Measurements from ENCODE around the gene WDR7. TPM values are rescaled to one million over a fixed set of nuclear protein-coding genes. Genes with fewer than 3 reads are reported as not detected.

Gene WDR7
- total and polyA plus RNA-seq, 4 experiments from 2014 or later: 22.3 to 50.8 (median 36.2) TPM

DNA sequence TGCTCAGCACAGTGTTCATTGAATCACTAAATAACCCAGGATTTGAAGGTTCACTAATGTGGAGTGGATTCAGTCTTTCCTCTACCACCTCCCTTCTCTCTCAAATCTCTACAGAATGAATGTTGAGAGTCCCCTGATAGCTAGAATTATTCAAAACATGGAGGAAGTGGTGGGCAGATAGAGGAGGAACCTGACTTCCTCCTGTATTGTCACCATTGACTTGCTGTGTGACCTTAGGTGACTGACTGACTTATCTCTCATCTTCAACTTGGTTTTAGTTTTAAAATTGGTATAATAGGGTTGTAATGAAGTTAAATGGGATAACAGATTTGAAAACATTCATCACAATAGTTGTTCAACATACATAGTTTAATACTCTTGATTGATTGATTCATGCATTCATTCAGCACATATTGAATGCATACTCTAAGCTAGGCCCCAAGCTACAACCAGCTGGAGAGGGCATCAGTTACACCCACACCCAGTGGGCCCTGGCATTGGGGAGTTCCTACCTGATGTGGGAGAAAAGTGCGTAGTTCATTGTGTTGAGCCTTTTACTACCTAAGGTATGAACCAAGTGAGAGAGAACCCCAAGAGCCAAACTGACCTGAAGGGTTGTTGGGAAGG, 96.0 kb downstream of the WDR7 start:
- Mint-ChIP-seq H3K36me3 (no peaks in the 10 kb centered on the region), H3K4me1 (peaks cover 18 to 26% (median 18%) of the 10 kb centered on the region in 4 donors), H3K27me3 (no peaks in the 10 kb centered on the region), H3K9me3 (no peaks in the 10 kb centered on the region), H3K27ac (peak overlapping the region in 4 of 7 donors; percentile 31 to 58 (median 52)), H3K4me3 (no peak overlapping the region)
- intact Hi-C loops (cut with micrococcal nuclease): no loop called here
- no peak overlapping the region for H3K4me3 ChIP-seq (ENCODE audit: low read length in 2 of 2)
- POLR2A ChIA-PET (ENCODE audit: partially characterized antibody): interaction anchor here (0.5 to 1.0 kb wide), 3 partner anchors 12 to 96 kb away, joined by 3 to 4 read pairs (median 3); partner anchors contain the start of gene WDR7
- DNase-seq: no peak
- no peaks in the 10 kb centered on the region for H3K36me3 ChIP-seq (ENCODE audit: insufficient read depth, low read length)
- peaks cover 14% of the 10 kb centered on the region for H3K4me1 ChIP-seq (ENCODE audit: insufficient read depth, low read length)
- H3K27me3 ChIP-seq (ENCODE audit: insufficient read depth, low read length): no peaks in the 10 kb centered on the region
- H3K9me3 ChIP-seq (ENCODE audit: control insufficient read depth in 1 of 2, low read length in 2 of 2): no peaks in the 10 kb centered on the region
- H3K27ac ChIP-seq (ENCODE audit: low read depth, low read length): no peak overlapping the region
- CTCF ChIA-PET (ENCODE audit: partially characterized antibody): interaction anchor here (0.9 to 1.4 kb wide), 2 partner anchors 9 to 815 kb away, joined by 3 to 5 read pairs; no protein-coding TSS in a partner anchor

DNA sequence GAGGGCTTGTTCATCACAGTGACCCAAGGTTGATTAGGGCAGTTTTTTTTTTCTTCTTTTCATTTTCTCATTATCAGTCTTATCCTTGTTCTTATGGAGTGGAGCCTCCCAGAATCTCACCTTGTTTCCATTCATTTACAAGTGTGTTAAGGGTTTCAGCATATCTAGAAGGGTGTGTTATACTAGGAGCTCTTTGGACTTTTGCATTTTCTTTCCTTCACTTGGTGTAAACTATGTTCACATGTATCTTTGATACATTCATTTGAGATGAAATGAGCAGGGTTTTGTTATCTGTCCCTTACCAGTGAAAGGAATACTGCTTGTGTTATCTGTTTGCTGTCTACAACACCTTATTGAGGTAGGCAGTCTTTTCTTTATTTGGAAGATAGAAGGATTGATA, 96.7 kb downstream of the WDR7 start:
- Mint-ChIP-seq H3K36me3 (no peaks in the 10 kb centered on the region), H3K27me3 (no peaks in the 10 kb centered on the region), H3K9me3 (no peaks in the 10 kb centered on the region), H3K4me1 (peaks cover 18 to 26% (median 18%) of the 10 kb centered on the region in 4 donors), H3K27ac (peak overlapping the region in 2 of 7 donors; percentile 19 to 57), H3K4me3 (no peak overlapping the region)
- DNase-seq: no peak
- H3K27me3 ChIP-seq (ENCODE audit: insufficient read depth, low read length): no peaks in the 10 kb centered on the region
- ChIA-PET CTCF (ENCODE audit: partially characterized antibody) (interaction anchor here (0.5 to 0.9 kb wide), 2 partner anchors 8 to 33 kb away, joined by 3 read pairs; no protein-coding TSS in a partner anchor), POLR2A (ENCODE audit: partially characterized antibody) (interaction anchor here (1.0 kb wide), 1 partner anchor 97 kb away, joined by 3 read pairs; the partner anchor contains the start of gene WDR7)
- H3K4me3 ChIP-seq (ENCODE audit: low read length in 2 of 2): no peak overlapping the region
- peaks cover 14% of the 10 kb centered on the region for H3K4me1 ChIP-seq (ENCODE audit: insufficient read depth, low read length)
- no peaks in the 10 kb centered on the region for H3K9me3 ChIP-seq (ENCODE audit: control insufficient read depth in 1 of 2, low read length in 2 of 2)
- intact Hi-C loops (cut with micrococcal nuclease): loop anchor here (1.0 kb wide), 1 partner anchor 814 kb away; no protein-coding TSS in a partner anchor
- no peak overlapping the region for H3K27ac ChIP-seq (ENCODE audit: low read depth, low read length)
- H3K36me3 ChIP-seq (ENCODE audit: insufficient read depth, low read length): no peaks in the 10 kb centered on the region

DNA sequence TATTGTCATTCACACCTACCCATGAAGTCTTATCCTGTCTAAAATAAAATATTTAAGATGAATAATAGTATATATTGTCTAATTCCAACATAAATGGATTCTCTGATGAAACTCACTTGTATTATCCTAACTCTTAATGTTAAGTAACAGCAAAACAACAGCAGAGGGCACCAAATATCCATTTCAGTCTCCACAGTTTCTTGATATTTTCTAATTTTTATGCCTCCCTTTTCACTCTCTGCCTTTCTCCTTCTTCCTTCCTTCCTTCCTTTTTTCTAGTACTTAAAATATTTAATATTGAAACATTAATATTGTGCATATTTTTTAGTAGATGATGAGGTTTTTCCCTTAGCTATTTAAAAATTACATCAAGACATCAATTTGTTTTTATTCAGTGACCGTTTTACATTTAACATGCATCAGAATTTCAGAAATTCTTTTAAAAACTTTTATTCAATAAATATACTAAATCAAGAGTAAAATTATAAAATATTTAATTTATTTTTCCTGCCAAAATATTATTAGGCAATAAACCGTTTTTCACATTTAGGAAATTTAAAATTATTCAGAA, 97.6 kb downstream of the WDR7 start:
- Mint-ChIP-seq H3K27ac (no peak overlapping the region), H3K4me1 (peaks cover 18 to 26% (median 18%) of the 10 kb centered on the region in 4 donors), H3K36me3 (no peaks in the 10 kb centered on the region), H3K9me3 (no peaks in the 10 kb centered on the region), H3K4me3 (no peak overlapping the region), H3K27me3 (no peaks in the 10 kb centered on the region)
- intact Hi-C loops (cut with micrococcal nuclease): loop anchor here (1.0 kb wide), 1 partner anchor 814 kb away; no protein-coding TSS in a partner anchor
- DNase-seq: peak in 4 of 5 donors; percentile 7 to 21 (median 14)
- Histone ChIP-seq H3K4me3 (ENCODE audit: low read length in 2 of 2) (no peak overlapping the region), H3K27ac (ENCODE audit: low read depth, low read length) (no peak overlapping the region), H3K36me3 (ENCODE audit: insufficient read depth, low read length) (no peaks in the 10 kb centered on the region), H3K9me3 (ENCODE audit: control insufficient read depth in 1 of 2, low read length in 2 of 2) (no peaks in the 10 kb centered on the region), H3K27me3 (ENCODE audit: insufficient read depth, low read length) (no peaks in the 10 kb centered on the region), H3K4me1 (ENCODE audit: insufficient read depth, low read length) (peaks cover 14% of the 10 kb centered on the region)
- ChIA-PET POLR2A (ENCODE audit: partially characterized antibody) (no interaction called here), CTCF (ENCODE audit: partially characterized antibody) (interaction anchor here (0.5 kb wide), 1 partner anchor 34 kb away, joined by 3 read pairs; no protein-coding TSS in a partner anchor)

DNA sequence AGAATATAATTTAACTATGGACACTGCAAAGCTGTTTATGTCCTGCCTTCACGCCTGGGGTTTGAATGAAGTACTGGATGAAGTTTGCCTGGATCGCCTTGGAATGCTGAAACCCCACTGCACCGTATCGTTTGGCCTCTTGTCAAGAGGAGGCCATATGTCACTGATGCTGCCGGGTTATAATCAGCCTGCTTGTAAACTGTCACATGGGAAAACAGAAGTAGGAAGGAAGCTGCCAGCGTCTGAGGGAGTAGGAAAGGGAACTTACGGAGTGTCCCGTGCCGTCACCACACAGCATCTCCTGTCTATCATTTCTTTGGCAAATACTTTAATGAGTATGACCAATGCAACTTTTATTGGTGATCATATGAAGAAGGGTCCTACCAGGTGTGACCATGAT, 105.8 kb downstream of the WDR7 start:
- ChIA-PET POLR2A (ENCODE audit: partially characterized antibody) (no interaction called here), CTCF (ENCODE audit: partially characterized antibody) (interaction anchor here (1.0 kb wide), 1 partner anchor 9 kb away, joined by 3 read pairs; no protein-coding TSS in a partner anchor)
- Histone ChIP-seq H3K27me3 (ENCODE audit: insufficient read depth, low read length) (no peaks in the 10 kb centered on the region), H3K4me3 (ENCODE audit: low read length in 2 of 2) (no peak overlapping the region), H3K4me1 (ENCODE audit: insufficient read depth, low read length) (no peaks in the 10 kb centered on the region), H3K9me3 (ENCODE audit: control insufficient read depth in 1 of 2, low read length in 2 of 2) (no peaks in the 10 kb centered on the region), H3K36me3 (ENCODE audit: insufficient read depth, low read length) (no peaks in the 10 kb centered on the region), H3K27ac (ENCODE audit: low read depth, low read length) (no peak overlapping the region)
- H3K9me3 Mint-ChIP-seq: peaks cover 0 to 1% (median 0%) of the 10 kb centered on the region in 8 donors
- DNase-seq: no peak
- peaks cover 0 to 2% (median 0%) of the 10 kb centered on the region in 4 donors for H3K4me1 Mint-ChIP-seq
- H3K27ac Mint-ChIP-seq: no peak overlapping the region
- no peaks in the 10 kb centered on the region for H3K27me3 Mint-ChIP-seq
- intact Hi-C loops (cut with micrococcal nuclease): no loop called here
- no peak overlapping the region for H3K4me3 Mint-ChIP-seq
- H3K36me3 Mint-ChIP-seq: peaks cover 23 to 40% of the 10 kb centered on the region in 2 donors

DNA sequence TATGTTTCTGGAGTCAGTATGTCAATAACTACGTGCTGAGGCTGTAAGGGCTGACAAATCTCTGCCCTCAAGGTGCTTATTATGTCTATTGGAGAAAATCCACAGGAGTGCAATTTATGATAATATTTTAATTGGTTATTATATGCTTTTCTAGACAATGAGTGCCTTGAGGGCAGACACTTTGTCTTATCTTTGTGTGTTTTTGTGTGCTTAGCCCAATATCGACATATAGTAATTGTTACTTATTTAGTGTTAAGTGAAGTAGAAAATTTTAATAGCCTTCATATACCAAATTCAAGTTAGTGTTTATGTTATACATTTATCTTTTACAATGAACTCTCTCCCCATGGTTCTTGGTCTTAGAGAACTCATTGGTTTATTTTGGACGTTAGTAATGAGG, 118.9 kb downstream of the WDR7 start:
- Mint-ChIP-seq H3K4me1 (peaks cover 0 to 5% (median under 1%) of the 10 kb centered on the region in 4 donors), H3K27ac (peak overlapping the region in 1 of 7 donors; percentile 38), H3K4me3 (no peak overlapping the region), H3K9me3 (no peaks in the 10 kb centered on the region), H3K27me3 (no peaks in the 10 kb centered on the region), H3K36me3 (peaks cover 35 to 53% of the 10 kb centered on the region in 2 donors)
- ChIA-PET POLR2A (ENCODE audit: partially characterized antibody) (no interaction called here), CTCF (ENCODE audit: partially characterized antibody) (no interaction called here)
- H3K27ac ChIP-seq (ENCODE audit: low read depth, low read length): no peak overlapping the region
- H3K36me3 ChIP-seq (ENCODE audit: insufficient read depth, low read length): no peaks in the 10 kb centered on the region
- H3K9me3 ChIP-seq (ENCODE audit: control insufficient read depth in 1 of 2, low read length in 2 of 2): no peaks in the 10 kb centered on the region
- no peaks in the 10 kb centered on the region for H3K4me1 ChIP-seq (ENCODE audit: insufficient read depth, low read length)
- DNase-seq: no peak
- intact Hi-C loops (cut with micrococcal nuclease): no loop called here
- no peak overlapping the region for H3K4me3 ChIP-seq (ENCODE audit: low read length in 2 of 2)
- H3K27me3 ChIP-seq (ENCODE audit: insufficient read depth, low read length): no peaks in the 10 kb centered on the region

DNA sequence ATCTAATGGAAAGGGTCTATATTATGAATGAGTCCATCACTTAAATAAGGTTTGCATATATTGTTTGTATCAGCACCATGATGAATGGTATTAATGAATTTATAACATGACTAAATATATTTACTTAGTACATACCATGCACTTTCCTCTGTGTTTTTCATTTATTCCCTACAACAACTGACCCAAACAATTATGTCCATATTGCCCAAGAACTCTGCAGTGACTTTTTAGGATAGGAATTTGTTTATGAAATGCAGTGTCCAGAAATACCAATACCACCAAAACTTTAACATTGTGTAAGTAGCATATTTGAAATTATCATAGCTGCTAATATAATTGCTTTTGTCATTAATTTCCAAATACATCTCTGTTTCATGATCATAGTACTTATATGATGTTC, 119.7 kb downstream of the WDR7 start:
- no peak for DNase-seq
- Mint-ChIP-seq H3K9me3 (no peaks in the 10 kb centered on the region), H3K4me3 (no peak overlapping the region), H3K4me1 (peaks cover 0 to 5% (median under 1%) of the 10 kb centered on the region in 4 donors), H3K36me3 (peaks cover 35 to 53% of the 10 kb centered on the region in 2 donors), H3K27me3 (no peaks in the 10 kb centered on the region), H3K27ac (peak overlapping the region in 1 of 7 donors; percentile 17)
- H3K9me3 ChIP-seq (ENCODE audit: control insufficient read depth in 1 of 2, low read length in 2 of 2): no peaks in the 10 kb centered on the region
- ChIA-PET POLR2A (ENCODE audit: partially characterized antibody) (no interaction called here), CTCF (ENCODE audit: partially characterized antibody) (no interaction called here)
- H3K4me3 ChIP-seq (ENCODE audit: low read length in 2 of 2): no peak overlapping the region
- no peaks in the 10 kb centered on the region for H3K27me3 ChIP-seq (ENCODE audit: insufficient read depth, low read length)
- intact Hi-C loops (cut with micrococcal nuclease): no loop called here
- no peaks in the 10 kb centered on the region for H3K36me3 ChIP-seq (ENCODE audit: insufficient read depth, low read length)
- no peak overlapping the region for H3K27ac ChIP-seq (ENCODE audit: low read depth, low read length)
- H3K4me1 ChIP-seq (ENCODE audit: insufficient read depth, low read length): no peaks in the 10 kb centered on the region

DNA sequence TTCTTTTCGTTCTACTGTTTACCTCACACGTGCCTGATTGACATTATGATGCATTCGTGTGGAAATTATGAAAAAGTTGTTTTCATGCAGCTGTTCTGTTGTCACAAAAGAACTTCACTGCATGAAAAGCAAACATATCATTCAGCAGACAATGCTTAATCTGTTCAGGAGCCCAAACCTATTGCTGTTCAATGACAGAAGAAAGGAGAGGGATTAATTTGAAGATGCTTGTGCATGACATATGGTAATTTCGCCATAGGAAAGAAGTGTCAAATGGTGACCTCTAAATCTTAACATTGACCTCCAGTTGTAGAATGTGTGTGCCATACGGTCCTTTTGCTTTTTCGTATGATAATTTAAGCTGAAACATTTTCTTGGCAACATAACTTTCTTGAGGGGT, 124.5 kb downstream of the WDR7 start:
- Mint-ChIP-seq H3K4me1 (peaks cover 0 to 2% (median 0%) of the 10 kb centered on the region in 4 donors), H3K36me3 (peaks cover 28 to 38% of the 10 kb centered on the region in 2 donors), H3K27me3 (no peaks in the 10 kb centered on the region), H3K4me3 (no peak overlapping the region), H3K27ac (no peak overlapping the region), H3K9me3 (no peaks in the 10 kb centered on the region)
- Histone ChIP-seq H3K9me3 (ENCODE audit: control insufficient read depth in 1 of 2, low read length in 2 of 2) (no peaks in the 10 kb centered on the region), H3K4me3 (ENCODE audit: low read length in 2 of 2) (no peak overlapping the region), H3K27me3 (ENCODE audit: insufficient read depth, low read length) (no peaks in the 10 kb centered on the region), H3K27ac (ENCODE audit: low read depth, low read length) (no peak overlapping the region), H3K4me1 (ENCODE audit: insufficient read depth, low read length) (no peaks in the 10 kb centered on the region), H3K36me3 (ENCODE audit: insufficient read depth, low read length) (peaks cover 3% of the 10 kb centered on the region)
- ChIA-PET POLR2A (ENCODE audit: partially characterized antibody) (no interaction called here), CTCF (ENCODE audit: partially characterized antibody) (interaction anchor here (1.0 kb wide), 1 partner anchor 9 kb away, joined by 3 read pairs; no protein-coding TSS in a partner anchor)
- DNase-seq: no peak
- intact Hi-C loops (cut with micrococcal nuclease): no loop called here
